HG02763 (cell line): Measurements from ENCODE around the gene CCDC190.
"Not testable (repeated sequence)": the region's sequence is repeated elsewhere in the genome, so short reads cannot be mapped to it uniquely, and the experiment has no call there.

Experiments
- ATAC-seq: cut with Tn5 transposase; IDR thresholded peaks from one replicate; pipeline ENCODE4 v1.9.1; 2021; ENCODE audit warnings: mild to moderate bottlenecking, moderate library complexity; ENCODE audit not compliant: unreplicated experiment

Gene CCDC190

GRCh38 chr1:162861101-162861500, at the start of gene CCDC190:
CCDC190 (minus strand) TSS chr1:162861175; CDS start chr1:162859646, 1,529 bp downstream.
- no peak for ATAC-seq

GRCh38 chr1:162910161-162910560, 49.2 kb upstream of the CCDC190 start:
- ATAC-seq: no peak

GRCh38 chr1:162908780-162909179, 47.8 kb upstream of the CCDC190 start:
- no peak for ATAC-seq

- ATAC-seq: no peak
These were observed 47.3 kb upstream of the CCDC190 start for GRCh38 chr1:162908236-162908635.

GRCh38 chr1:162906485-162906884, 45.5 kb upstream of the CCDC190 start:
- ATAC-seq: no peak

- ATAC-seq: no peak
These were observed 44.5 kb upstream of the CCDC190 start for GRCh38 chr1:162905174-162906158.

- no peak for ATAC-seq
These were observed 43.6 kb upstream of the CCDC190 start for GRCh38 chr1:162904579-162904978.

- no peak for ATAC-seq
These were observed 43.0 kb upstream of the CCDC190 start for GRCh38 chr1:162904023-162904422.

GRCh38 chr1:162903246-162903645, 42.3 kb upstream of the CCDC190 start:
- no peak for ATAC-seq

- ATAC-seq: no peak
These were observed 41.4 kb upstream of the CCDC190 start for GRCh38 chr1:162902416-162902815.

GRCh38 chr1:162901243-162901642, 40.3 kb upstream of the CCDC190 start:
- ATAC-seq: no peak

- ATAC-seq: no peak
These were observed 38.6 kb upstream of the CCDC190 start for GRCh38 chr1:162899422-162900146.

GRCh38 chr1:162893612-162893908, 32.6 kb upstream of the CCDC190 start:
- ATAC-seq: no peak

GRCh38 chr1:162892906-162893611, 32.1 kb upstream of the CCDC190 start:
- no peak for ATAC-seq

GRCh38 chr1:162889989-162890388, 29.0 kb upstream of the CCDC190 start:
- ATAC-seq: no peak

- ATAC-seq: no peak
These were observed 25.7 kb upstream of the CCDC190 start for GRCh38 chr1:162886705-162887104.

GRCh38 chr1:162885265-162885664, 24.3 kb upstream of the CCDC190 start:
- no peak for ATAC-seq

- no peak for ATAC-seq
These were observed 23.9 kb upstream of the CCDC190 start for GRCh38 chr1:162884831-162885230.

- ATAC-seq: no peak
These were observed 21.3 kb upstream of the CCDC190 start for GRCh38 chr1:162882248-162882674.

GRCh38 chr1:162881590-162881989, 20.6 kb upstream of the CCDC190 start:
- no peak for ATAC-seq

GRCh38 chr1:162880617-162881016, 19.6 kb upstream of the CCDC190 start:
- not testable (repeated sequence) for ATAC-seq
